ENCODE results near the gene BNC2. TPM values are rescaled to one million over a fixed set of nuclear protein-coding genes. Genes with fewer than 3 reads are reported as not detected.

BNC2 gene
- total and polyA plus RNA-seq, 4 donors, result 0.96 to 23.2 (median 9.7) TPM

- H3K9me3 ChIP-seq (ENCODE audit: control insufficient read depth in 4 of 4, insufficient read depth in 3 of 4, low read length in 3 of 4), result no peaks in the 10 kb centered on the region
- 90% methylated on average over 5 of the region's 5 CpGs for WGBS, 2 donors
- H3K4me3 ChIP-seq, result no peak overlapping the region
- no peaks in the 10 kb centered on the region for H3K27me3 ChIP-seq (ENCODE audit: control insufficient read depth in 3 of 3, insufficient read depth in 3 of 3, low read length in 2 of 3)
- no peak overlapping the region for H3K9ac ChIP-seq (ENCODE audit: insufficient read depth in 1 of 2, low read length in 2 of 2)
- peak in 2 of 3 donors; percentile 30 to 41 for DNase-seq
- peaks cover 0 to 37% (median 0%) of the 10 kb centered on the region in 5 donors for H3K4me1 ChIP-seq (ENCODE audit: control insufficient read depth in 5 of 5, insufficient read depth in 5 of 5, low read length in 5 of 5)
- ATAC-seq (ENCODE audit: insufficient read depth, low FRiP score), result no peak
- H3K36me3 ChIP-seq (ENCODE audit: control insufficient read depth in 4 of 4, insufficient read depth in 4 of 4, low read length in 4 of 4), result no peaks in the 10 kb centered on the region
- H3K27ac ChIP-seq (ENCODE audit: low read depth in 1 of 2, low read length in 1 of 2), result no peak overlapping the region
- TF ChIP-seq, protein P1, sequence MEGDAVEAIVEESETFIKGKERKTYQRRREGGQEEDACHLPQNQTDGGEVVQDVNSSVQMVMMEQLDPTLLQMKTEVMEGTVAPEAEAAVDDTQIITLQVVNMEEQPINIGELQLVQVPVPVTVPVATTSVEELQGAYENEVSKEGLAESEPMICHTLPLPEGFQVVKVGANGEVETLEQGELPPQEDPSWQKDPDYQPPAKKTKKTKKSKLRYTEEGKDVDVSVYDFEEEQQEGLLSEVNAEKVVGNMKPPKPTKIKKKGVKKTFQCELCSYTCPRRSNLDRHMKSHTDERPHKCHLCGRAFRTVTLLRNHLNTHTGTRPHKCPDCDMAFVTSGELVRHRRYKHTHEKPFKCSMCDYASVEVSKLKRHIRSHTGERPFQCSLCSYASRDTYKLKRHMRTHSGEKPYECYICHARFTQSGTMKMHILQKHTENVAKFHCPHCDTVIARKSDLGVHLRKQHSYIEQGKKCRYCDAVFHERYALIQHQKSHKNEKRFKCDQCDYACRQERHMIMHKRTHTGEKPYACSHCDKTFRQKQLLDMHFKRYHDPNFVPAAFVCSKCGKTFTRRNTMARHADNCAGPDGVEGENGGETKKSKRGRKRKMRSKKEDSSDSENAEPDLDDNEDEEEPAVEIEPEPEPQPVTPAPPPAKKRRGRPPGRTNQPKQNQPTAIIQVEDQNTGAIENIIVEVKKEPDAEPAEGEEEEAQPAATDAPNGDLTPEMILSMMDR (IDR thresholded peaks at IDR 0.05; ENCODE audit: control extremely low read depth, extremely low read depth), result no peak
These were observed 219.0 kb downstream of the BNC2 start for GRCh38 chr9:16651446-16651964.

- Histone ChIP-seq H3K27me3 (ENCODE audit: control insufficient read depth in 3 of 3, insufficient read depth in 3 of 3, low read length in 2 of 3) (no peaks in the 10 kb centered on the region), H3K36me3 (ENCODE audit: control insufficient read depth in 4 of 4, insufficient read depth in 4 of 4, low read length in 4 of 4) (no peaks in the 10 kb centered on the region), H3K9ac (ENCODE audit: insufficient read depth in 1 of 2, low read length in 2 of 2) (no peak overlapping the region), H3K4me1 (ENCODE audit: control insufficient read depth in 5 of 5, insufficient read depth in 5 of 5, low read length in 5 of 5) (peaks cover 0 to 4% (median 0%) of the 10 kb centered on the region in 5 donors), H3K27ac (ENCODE audit: low read depth in 1 of 2, low read length in 1 of 2) (no peak overlapping the region), H3K4me3 (no peak overlapping the region), H3K9me3 (ENCODE audit: control insufficient read depth in 4 of 4, insufficient read depth in 3 of 4, low read length in 3 of 4) (no peaks in the 10 kb centered on the region)
- no peak for DNase-seq
- no peak for ATAC-seq (ENCODE audit: insufficient read depth, low FRiP score)
- TF ChIP-seq, protein P1 (IDR thresholded peaks at IDR 0.05; ENCODE audit: control extremely low read depth, extremely low read depth), result no peak
- 86 to 91% methylated on average over 4 of the region's 4 CpGs for WGBS, 2 donors
These were observed 224.5 kb downstream of the BNC2 start for GRCh38 chr9:16645970-16646369.

GRCh38 chr9:16642421-16643109 is 227.9 kb downstream of the BNC2 start:
- no peak overlapping the region for H3K9ac ChIP-seq (ENCODE audit: insufficient read depth in 1 of 2, low read length in 2 of 2)
- H3K27me3 ChIP-seq (ENCODE audit: control insufficient read depth in 3 of 3, insufficient read depth in 3 of 3, low read length in 2 of 3), result no peaks in the 10 kb centered on the region
- H3K36me3 ChIP-seq (ENCODE audit: control insufficient read depth in 4 of 4, insufficient read depth in 4 of 4, low read length in 4 of 4), result no peaks in the 10 kb centered on the region
- TF ChIP-seq, protein P1 (IDR thresholded peaks at IDR 0.05; ENCODE audit: control extremely low read depth, extremely low read depth), result no peak
- H3K4me3 ChIP-seq, result no peak overlapping the region
- DNase-seq, result no peak
- no peak overlapping the region for H3K27ac ChIP-seq (ENCODE audit: low read depth in 1 of 2, low read length in 1 of 2)
- ATAC-seq (ENCODE audit: insufficient read depth, low FRiP score), result no peak
- no peaks in the 10 kb centered on the region for H3K9me3 ChIP-seq (ENCODE audit: control insufficient read depth in 4 of 4, insufficient read depth in 3 of 4, low read length in 3 of 4)
- WGBS, 2 donors, result 49 to 64% methylated on average over 2 of the region's 2 CpGs
- H3K4me1 ChIP-seq (ENCODE audit: control insufficient read depth in 5 of 5, insufficient read depth in 5 of 5, low read length in 5 of 5), result peaks cover 0 to 4% (median 0%) of the 10 kb centered on the region in 5 donors
